Measurements from ENCODE around the gene MAP3K9.

The MAP3K9 gene

DNA sequence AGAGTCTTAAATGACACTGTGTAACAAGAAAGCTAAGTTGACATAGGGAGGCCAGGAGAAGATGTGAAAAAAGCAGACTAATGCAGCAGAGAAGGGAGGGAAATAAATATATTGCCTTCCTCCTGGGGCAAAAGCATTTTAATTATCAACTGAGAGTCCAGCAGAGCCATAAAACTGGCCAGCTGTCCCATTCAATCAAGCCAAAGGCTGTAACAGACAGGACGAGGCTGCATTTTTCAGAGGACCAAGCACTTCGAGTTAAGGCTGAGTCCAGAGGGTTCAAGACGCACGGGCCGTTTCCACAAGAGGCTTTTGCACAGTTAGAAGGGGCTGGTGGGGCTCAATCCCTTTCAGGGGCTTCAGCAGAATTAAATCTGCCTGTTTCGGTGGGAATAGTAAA, 20.4 kb downstream of the MAP3K9 start:
- H3K4me3 Mint-ChIP-seq = no peak overlapping the region
- H3K36me3 Mint-ChIP-seq = peaks cover 26% of the 10 kb centered on the region
- ATAC-seq (ENCODE audit: low read depth) (no peak), DNase-seq (ENCODE audit: low spot score in 2 of 2) (no peak)
- H3K27ac Mint-ChIP-seq = no peak overlapping the region
- peaks cover 7% of the 10 kb centered on the region for H3K4me1 Mint-ChIP-seq
- no peaks in the 10 kb centered on the region for H3K9me3 Mint-ChIP-seq
- H3K27me3 Mint-ChIP-seq = no peaks in the 10 kb centered on the region

GRCh38 chr14:70785556-70785955, 23.8 kb downstream of the MAP3K9 start:
- H3K27me3 Mint-ChIP-seq = no peaks in the 10 kb centered on the region
- H3K4me3 Mint-ChIP-seq = no peak overlapping the region
- H3K9me3 Mint-ChIP-seq = no peaks in the 10 kb centered on the region
- peak overlapping the region; percentile 67 for H3K27ac Mint-ChIP-seq
- DNase-seq (ENCODE audit: low spot score in 2 of 2) (no peak), ATAC-seq (ENCODE audit: low read depth) (no peak)
- peaks cover 28% of the 10 kb centered on the region for H3K4me1 Mint-ChIP-seq
- H3K36me3 Mint-ChIP-seq = peaks cover 14% of the 10 kb centered on the region

DNA sequence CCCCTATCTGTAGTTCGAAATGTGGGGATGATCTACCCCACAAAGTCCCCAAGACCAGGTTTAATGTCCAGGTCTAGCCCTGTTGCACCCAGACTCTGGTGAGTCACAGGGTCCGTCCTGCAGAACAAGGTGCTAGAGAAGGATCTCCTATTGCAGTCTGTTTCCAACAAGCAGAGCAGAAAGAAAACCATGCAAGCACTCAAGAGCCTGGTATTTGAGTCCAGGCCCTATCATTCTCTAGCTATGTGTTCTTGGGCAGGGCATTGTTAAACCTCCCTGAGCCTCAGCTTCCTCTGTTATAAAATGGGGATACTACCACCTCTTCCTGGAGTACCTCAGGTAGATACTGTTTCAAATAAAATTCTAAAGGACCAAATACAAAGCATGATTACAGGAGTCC, 24.4 kb downstream of the MAP3K9 start:
- Mint-ChIP-seq H3K4me3 (no peak overlapping the region), H3K27ac (no peak overlapping the region), H3K4me1 (peaks cover 34% of the 10 kb centered on the region), H3K36me3 (peaks cover 14% of the 10 kb centered on the region), H3K27me3 (no peaks in the 10 kb centered on the region), H3K9me3 (no peaks in the 10 kb centered on the region)
- DNase-seq (ENCODE audit: low spot score in 2 of 2) (no peak), ATAC-seq (ENCODE audit: low read depth) (no peak)

GRCh38 chr14:70782361-70782760, 27.0 kb downstream of the MAP3K9 start:
- Mint-ChIP-seq H3K27ac (peak overlapping the region; percentile 95), H3K9me3 (no peaks in the 10 kb centered on the region), H3K4me3 (peak overlapping the region; percentile 28), H3K36me3 (peaks cover 12% of the 10 kb centered on the region), H3K4me1 (peaks cover 50% of the 10 kb centered on the region), H3K27me3 (no peaks in the 10 kb centered on the region)
- ATAC-seq (ENCODE audit: low read depth) (no peak), DNase-seq (ENCODE audit: low spot score in 2 of 2) (no peak)

- Mint-ChIP-seq H3K36me3 (peaks cover 6% of the 10 kb centered on the region), H3K4me3 (peak overlapping the region; percentile 62), H3K27me3 (no peaks in the 10 kb centered on the region), H3K27ac (peak overlapping the region; percentile 95), H3K4me1 (peaks cover 54% of the 10 kb centered on the region), H3K9me3 (no peaks in the 10 kb centered on the region)
- ATAC-seq (ENCODE audit: low read depth) = peak; percentile 97
- DNase-seq (ENCODE audit: low spot score in 2 of 2) = peak; percentile 56 to 70
Observed at GRCh38 chr14:70780396-70781075, 28.8 kb downstream of the MAP3K9 start.

DNA sequence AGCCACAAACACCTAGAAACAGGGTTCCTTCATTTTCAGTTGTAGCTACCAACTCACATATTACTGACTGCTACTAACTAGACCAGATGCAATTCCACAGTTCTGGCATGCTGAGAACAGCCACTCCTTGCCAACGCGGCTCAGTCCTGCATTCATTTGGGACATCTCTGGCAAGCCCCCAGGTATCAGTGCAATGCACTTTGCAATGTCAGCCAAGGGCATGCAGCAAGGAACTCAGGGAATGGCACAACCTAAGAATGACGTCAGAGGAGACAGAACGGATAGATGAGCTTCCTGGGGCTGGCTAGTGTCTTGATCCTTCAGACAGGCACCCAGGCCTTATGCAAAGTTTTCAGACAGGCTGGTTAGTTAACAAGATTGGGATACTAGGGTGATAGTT, 29.6 kb downstream of the MAP3K9 start:
- peak overlapping the region; percentile 95 for H3K27ac Mint-ChIP-seq
- H3K9me3 Mint-ChIP-seq = no peaks in the 10 kb centered on the region
- peaks cover 4% of the 10 kb centered on the region for H3K36me3 Mint-ChIP-seq
- ATAC-seq (ENCODE audit: low read depth) (no peak), DNase-seq (ENCODE audit: low spot score in 2 of 2) (no peak)
- no peaks in the 10 kb centered on the region for H3K27me3 Mint-ChIP-seq
- peaks cover 54% of the 10 kb centered on the region for H3K4me1 Mint-ChIP-seq
- H3K4me3 Mint-ChIP-seq = no peak overlapping the region

DNA sequence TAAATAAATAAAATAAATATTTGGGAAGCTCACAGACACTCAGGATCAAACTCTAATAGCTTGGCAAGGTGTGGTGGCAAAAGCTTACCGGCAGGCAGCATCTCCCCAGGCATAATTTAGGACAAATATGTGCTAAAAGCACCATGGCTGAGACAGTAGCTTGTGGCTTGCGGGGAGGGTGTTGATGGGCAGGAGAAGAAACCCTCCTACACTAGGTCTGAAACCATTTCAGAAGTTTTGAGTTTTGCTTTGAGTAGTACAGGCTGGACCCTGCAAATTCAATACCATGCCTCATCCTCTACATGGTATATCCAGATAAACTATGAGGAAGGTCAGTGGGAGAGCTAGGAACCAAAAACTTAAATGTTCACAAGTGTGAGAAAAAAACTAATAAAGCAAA, 33.1 kb downstream of the MAP3K9 start:
- no peak for ATAC-seq (ENCODE audit: low read depth)
- no peak for DNase-seq (ENCODE audit: low spot score in 2 of 2)
- Mint-ChIP-seq H3K27me3 (no peaks in the 10 kb centered on the region), H3K4me3 (no peak overlapping the region), H3K27ac (no peak overlapping the region), H3K36me3 (peaks cover 1% of the 10 kb centered on the region), H3K4me1 (peaks cover 43% of the 10 kb centered on the region), H3K9me3 (no peaks in the 10 kb centered on the region)

- Mint-ChIP-seq H3K27ac (no peak overlapping the region), H3K4me1 (peaks cover 18% of the 10 kb centered on the region), H3K9me3 (no peaks in the 10 kb centered on the region), H3K27me3 (no peaks in the 10 kb centered on the region), H3K4me3 (no peak overlapping the region), H3K36me3 (peaks cover 11% of the 10 kb centered on the region)
- no peak for ATAC-seq (ENCODE audit: low read depth)
- no peak for DNase-seq (ENCODE audit: low spot score in 2 of 2)
Observed at GRCh38 chr14:70773182-70773862, 36.0 kb downstream of the MAP3K9 start.

- ATAC-seq (ENCODE audit: low read depth) (no peak), DNase-seq (ENCODE audit: low spot score in 2 of 2) (no peak)
- no peaks in the 10 kb centered on the region for H3K27me3 Mint-ChIP-seq
- no peak overlapping the region for H3K4me3 Mint-ChIP-seq
- peaks cover 10% of the 10 kb centered on the region for H3K4me1 Mint-ChIP-seq
- H3K36me3 Mint-ChIP-seq = peaks cover 11% of the 10 kb centered on the region
- no peak overlapping the region for H3K27ac Mint-ChIP-seq
- H3K9me3 Mint-ChIP-seq = no peaks in the 10 kb centered on the region
Observed at GRCh38 chr14:70771781-70772212, 37.5 kb downstream of the MAP3K9 start.

GRCh38 chr14:70770490-70770889, 38.8 kb downstream of the MAP3K9 start:
- Mint-ChIP-seq H3K9me3 (no peaks in the 10 kb centered on the region), H3K36me3 (peaks cover 12% of the 10 kb centered on the region), H3K4me3 (no peak overlapping the region), H3K27me3 (no peaks in the 10 kb centered on the region), H3K4me1 (peaks cover 10% of the 10 kb centered on the region), H3K27ac (no peak overlapping the region)
- DNase-seq (ENCODE audit: low spot score in 2 of 2) = no peak
- ATAC-seq (ENCODE audit: low read depth) = no peak

GRCh38 chr14:70759398-70759797, 49.9 kb downstream of the MAP3K9 start:
- Mint-ChIP-seq H3K27me3 (no peaks in the 10 kb centered on the region), H3K27ac (no peak overlapping the region), H3K9me3 (peaks cover 2% of the 10 kb centered on the region), H3K36me3 (peaks cover 22% of the 10 kb centered on the region), H3K4me1 (no peaks in the 10 kb centered on the region), H3K4me3 (no peak overlapping the region)
- DNase-seq (ENCODE audit: low spot score in 2 of 2) (no peak), ATAC-seq (ENCODE audit: low read depth) (no peak)

DNA sequence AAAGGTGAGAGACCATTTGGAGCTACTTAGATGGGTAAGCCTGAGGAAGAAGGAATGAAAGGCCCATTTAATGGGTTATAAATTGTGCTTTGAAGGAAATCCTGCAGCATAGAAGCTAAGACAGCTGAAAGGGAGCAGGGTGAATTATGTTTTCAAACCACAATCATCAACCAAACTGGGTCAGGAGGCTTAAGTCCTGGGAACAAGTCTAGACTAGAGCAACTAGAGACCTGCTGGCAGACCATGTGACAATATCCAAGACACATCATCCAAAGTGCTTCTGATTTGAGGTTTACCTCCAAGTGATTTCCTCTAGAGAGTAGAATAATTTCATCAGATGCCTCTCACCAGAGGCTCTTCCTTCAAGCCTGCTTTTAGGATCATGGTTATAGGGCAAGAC, 53.7 kb downstream of the MAP3K9 start:
- H3K27ac Mint-ChIP-seq = no peak overlapping the region
- H3K4me3 Mint-ChIP-seq = no peak overlapping the region
- H3K27me3 Mint-ChIP-seq = no peaks in the 10 kb centered on the region

GRCh38 chr14:70754991-70755390, 54.3 kb downstream of the MAP3K9 start:
- no peaks in the 10 kb centered on the region for H3K9me3 Mint-ChIP-seq
- H3K27ac Mint-ChIP-seq = no peak overlapping the region
- H3K4me3 Mint-ChIP-seq = no peak overlapping the region
- DNase-seq (ENCODE audit: low spot score in 2 of 2) (no peak), ATAC-seq (ENCODE audit: low read depth) (no peak)
- H3K4me1 Mint-ChIP-seq = no peaks in the 10 kb centered on the region
- no peaks in the 10 kb centered on the region for H3K27me3 Mint-ChIP-seq
- H3K36me3 Mint-ChIP-seq = peaks cover 23% of the 10 kb centered on the region

More for the DNA sequence above, 53.7 kb downstream of the MAP3K9 start:
- ATAC-seq (ENCODE audit: low read depth) (no peak), DNase-seq (ENCODE audit: low spot score in 2 of 2) (no peak)
- H3K9me3 Mint-ChIP-seq = no peaks in the 10 kb centered on the region
- H3K4me1 Mint-ChIP-seq = no peaks in the 10 kb centered on the region
- H3K36me3 Mint-ChIP-seq = peaks cover 27% of the 10 kb centered on the region

GRCh38 chr14:70753518-70753953, 55.8 kb downstream of the MAP3K9 start:
- H3K4me1 Mint-ChIP-seq = no peaks in the 10 kb centered on the region
- H3K36me3 Mint-ChIP-seq = peaks cover 30% of the 10 kb centered on the region
- H3K27ac Mint-ChIP-seq = no peak overlapping the region
- no peak overlapping the region for H3K4me3 Mint-ChIP-seq
- H3K9me3 Mint-ChIP-seq = no peaks in the 10 kb centered on the region
- no peak for DNase-seq (ENCODE audit: low spot score in 2 of 2)
- ATAC-seq (ENCODE audit: low read depth) = no peak
- H3K27me3 Mint-ChIP-seq = no peaks in the 10 kb centered on the region

DNA sequence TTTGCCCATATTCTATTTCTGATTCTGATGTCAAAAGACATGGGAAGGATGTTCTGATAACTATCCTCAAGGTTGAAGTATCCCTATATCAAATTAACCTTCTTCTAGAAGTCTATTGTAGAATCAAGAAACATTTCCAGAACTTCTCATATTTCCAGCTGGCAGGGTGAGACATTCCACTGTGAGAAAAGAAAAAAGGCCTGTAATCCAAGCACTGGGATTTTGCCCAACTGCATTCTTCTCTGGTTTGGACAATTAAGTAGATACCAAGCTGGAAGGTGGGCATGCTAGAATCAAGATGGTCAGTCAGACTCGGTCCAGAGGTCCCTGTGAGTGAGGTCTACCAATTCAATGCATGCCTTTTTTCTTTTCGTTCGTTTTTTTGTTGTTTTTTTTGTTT, 60.9 kb downstream of the MAP3K9 start:
- ATAC-seq (ENCODE audit: low read depth) (no peak), DNase-seq (ENCODE audit: low spot score in 2 of 2) (no peak)
- Mint-ChIP-seq H3K36me3 (peaks cover 48% of the 10 kb centered on the region), H3K4me3 (no peak overlapping the region), H3K4me1 (no peaks in the 10 kb centered on the region), H3K9me3 (no peaks in the 10 kb centered on the region), H3K27me3 (no peaks in the 10 kb centered on the region), H3K27ac (no peak overlapping the region)
